ENCODE measurements around the gene PARVA. TPM values are rescaled to one million over a fixed set of nuclear protein-coding genes. Genes with fewer than 3 reads are reported as not detected.
A peak's percentile ranks its signal among the peaks of the same experiment; 100 is the strongest.

The PARVA gene
- total RNA-seq, 4 donors from 2014 or later, result 64.0 to 164 (median 93.5) TPM

DNA sequence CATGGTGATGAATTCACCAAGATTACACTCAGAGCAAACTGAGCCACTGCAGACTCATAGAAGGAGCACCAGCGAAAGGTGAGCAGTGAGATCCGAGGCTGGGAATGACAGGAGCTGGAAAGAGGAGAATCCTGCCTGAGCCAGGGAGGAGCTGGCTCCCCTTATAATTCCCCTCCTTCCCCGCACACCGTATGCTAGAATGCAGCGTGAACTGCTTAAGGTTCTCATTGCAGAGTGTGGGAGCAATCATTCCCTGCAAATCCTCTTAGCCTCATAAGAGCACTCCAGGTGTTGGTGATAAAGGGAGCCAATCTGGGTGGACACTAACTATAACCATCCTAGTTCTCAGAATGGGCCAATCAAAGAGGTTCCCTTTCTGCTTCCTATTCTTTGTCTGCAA, 169.3 kb downstream of the PARVA start:
- TF ChIP-seq, protein P1, sequence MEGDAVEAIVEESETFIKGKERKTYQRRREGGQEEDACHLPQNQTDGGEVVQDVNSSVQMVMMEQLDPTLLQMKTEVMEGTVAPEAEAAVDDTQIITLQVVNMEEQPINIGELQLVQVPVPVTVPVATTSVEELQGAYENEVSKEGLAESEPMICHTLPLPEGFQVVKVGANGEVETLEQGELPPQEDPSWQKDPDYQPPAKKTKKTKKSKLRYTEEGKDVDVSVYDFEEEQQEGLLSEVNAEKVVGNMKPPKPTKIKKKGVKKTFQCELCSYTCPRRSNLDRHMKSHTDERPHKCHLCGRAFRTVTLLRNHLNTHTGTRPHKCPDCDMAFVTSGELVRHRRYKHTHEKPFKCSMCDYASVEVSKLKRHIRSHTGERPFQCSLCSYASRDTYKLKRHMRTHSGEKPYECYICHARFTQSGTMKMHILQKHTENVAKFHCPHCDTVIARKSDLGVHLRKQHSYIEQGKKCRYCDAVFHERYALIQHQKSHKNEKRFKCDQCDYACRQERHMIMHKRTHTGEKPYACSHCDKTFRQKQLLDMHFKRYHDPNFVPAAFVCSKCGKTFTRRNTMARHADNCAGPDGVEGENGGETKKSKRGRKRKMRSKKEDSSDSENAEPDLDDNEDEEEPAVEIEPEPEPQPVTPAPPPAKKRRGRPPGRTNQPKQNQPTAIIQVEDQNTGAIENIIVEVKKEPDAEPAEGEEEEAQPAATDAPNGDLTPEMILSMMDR (IDR thresholded peaks at IDR 0.05), result no peak
- DNase-seq (ENCODE audit: low spot score), result no peak
- ATAC-seq (ENCODE audit: low FRiP score), result no peak

DNA sequence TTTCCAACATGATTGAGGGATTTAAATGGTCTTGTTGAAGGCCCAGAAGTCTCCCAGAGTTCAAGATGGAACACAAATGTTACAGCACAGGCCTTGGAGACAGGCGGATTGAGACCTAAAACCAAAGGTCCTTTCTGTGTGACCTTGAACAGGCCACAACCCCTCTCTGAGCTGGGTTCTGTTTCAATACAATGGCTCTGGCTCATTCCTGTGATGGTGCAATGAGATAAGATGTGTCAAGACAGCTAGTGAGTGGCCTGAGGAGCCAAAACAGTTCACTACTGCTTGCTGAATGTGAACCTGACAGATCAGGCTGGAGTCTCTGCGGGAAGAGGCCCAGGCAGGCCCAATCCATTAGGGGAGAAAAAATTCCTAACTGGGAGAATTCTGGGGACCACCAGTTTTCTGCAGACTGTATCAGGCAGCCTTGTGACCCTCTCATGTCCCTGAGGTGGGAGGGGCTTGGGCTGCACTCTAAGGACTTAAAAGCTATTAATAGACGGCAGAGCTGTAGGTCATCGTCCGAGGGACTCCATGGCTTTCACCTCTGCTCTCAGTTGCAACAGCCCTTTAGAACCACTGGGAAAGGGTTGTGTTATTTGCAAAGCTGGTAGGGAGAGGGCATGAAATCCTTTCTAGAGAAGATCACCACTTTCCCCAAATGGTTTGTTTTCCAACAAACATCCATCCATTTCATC, 170.7 kb downstream of the PARVA start:
- no peak for ATAC-seq (ENCODE audit: low FRiP score)
- no peak for DNase-seq (ENCODE audit: low spot score)
- TF ChIP-seq, protein P1 (IDR thresholded peaks at IDR 0.05), result no peak

DNA sequence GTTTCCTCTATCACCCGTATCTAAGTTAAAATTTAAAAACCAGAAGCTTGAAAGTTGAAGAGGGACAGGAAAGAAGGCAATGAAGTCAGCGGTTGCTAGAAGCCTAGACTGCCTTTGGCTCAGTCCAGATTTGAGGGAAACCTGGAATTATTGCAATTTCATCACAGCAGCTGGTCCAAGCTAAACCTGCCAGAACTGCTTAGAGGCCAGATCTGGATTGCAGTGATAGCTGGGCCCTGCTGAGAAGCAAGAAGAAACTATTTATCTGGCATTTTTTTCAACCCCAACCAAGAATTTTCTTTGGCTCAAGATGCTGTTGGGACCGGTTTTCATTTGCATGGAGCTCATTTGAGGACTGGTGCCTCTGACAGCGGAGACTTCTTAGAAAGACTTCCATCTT, 175.3 kb downstream of the PARVA start:
- no peak for DNase-seq (ENCODE audit: low spot score)
- TF ChIP-seq, protein P1 (IDR thresholded peaks at IDR 0.05), result no peak
- peak; percentile 73 for ATAC-seq (ENCODE audit: low FRiP score)

DNA sequence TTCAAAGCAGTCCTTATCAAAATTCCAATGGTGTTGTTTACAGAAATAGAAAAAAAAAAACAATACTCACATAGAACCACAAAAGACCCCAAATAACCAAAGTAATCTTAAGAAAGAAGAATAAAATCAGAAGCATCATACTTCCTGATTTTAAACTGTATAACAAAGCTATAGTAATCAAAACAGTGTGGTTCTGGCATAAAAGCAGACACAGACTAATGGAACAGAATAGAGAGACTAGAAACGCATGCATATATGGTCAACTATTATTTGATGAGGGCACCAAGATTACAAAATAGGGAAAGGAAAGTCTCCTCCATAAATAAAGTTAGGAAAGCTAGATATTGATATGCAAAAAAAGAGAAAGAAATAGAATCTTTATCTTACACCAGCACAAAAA, 176.8 kb downstream of the PARVA start:
- TF ChIP-seq, protein P1 (IDR thresholded peaks at IDR 0.05), result no peak
- DNase-seq (ENCODE audit: low spot score) (no peak), ATAC-seq (ENCODE audit: low FRiP score) (no peak)

DNA sequence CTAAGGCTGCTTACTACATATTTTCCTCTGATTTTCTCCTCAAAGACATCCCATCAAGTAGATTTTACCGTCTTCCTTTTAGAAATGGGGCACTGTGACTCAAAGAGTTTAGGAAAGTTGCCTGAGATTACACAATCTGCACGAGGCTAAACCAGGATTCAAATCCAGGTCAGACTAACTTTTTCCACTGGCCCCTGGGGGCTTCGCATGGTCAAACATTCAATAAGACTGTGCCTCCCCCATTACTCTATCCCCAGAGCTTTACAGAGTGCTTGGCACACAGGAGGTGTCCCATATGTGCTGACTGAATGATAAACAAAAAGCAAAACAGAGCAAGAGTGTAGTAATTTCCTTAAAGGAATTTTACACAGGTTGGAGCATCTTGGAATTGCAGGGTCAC, 178.8 kb downstream of the PARVA start:
- DNase-seq (ENCODE audit: low spot score) (no peak), ATAC-seq (ENCODE audit: low FRiP score) (peak; percentile 45)
- TF ChIP-seq, protein P1 (IDR thresholded peaks at IDR 0.05), result no peak

DNA sequence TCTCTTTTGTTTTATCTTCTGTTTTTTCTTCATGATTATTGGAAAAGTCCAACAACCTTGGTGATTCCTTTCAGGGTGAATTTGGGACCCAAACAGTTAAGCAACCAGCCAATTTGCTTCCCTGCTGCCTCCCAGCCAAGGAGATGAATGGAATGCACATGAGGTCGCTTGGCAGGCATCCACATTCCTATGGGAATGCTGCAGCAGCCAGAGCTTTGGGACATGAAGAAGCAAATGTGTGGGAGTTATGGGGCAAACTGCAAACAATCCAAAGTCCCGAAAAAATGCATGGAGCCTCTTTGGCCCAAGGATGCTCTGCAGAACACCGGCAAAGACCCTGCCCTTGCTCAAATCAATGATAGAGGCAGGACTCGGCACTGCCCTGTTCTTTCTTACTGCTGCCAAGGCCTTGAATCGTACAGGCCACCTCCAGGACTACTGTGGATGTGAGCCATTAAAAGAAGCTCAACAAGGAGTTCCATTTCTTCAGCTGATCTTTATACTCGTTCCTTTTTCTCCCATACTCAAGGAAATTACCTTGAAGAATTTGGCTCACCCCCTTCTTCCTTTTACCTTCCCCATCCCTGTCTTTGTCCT, 179.5 kb downstream of the PARVA start:
- DNase-seq (ENCODE audit: low spot score), result no peak
- no peak for ATAC-seq (ENCODE audit: low FRiP score)

More for the DNA sequence above, 179.5 kb downstream of the PARVA start:
- TF ChIP-seq, protein P1 (IDR thresholded peaks at IDR 0.05), result no peak

Measured in omental fat pad (tissue), 4 donors.